GM21723 (cell line): ENCODE measurements around the gene TRAFD1.
"Not testable (repeated sequence)": the region's sequence is repeated elsewhere in the genome, so short reads cannot be mapped to it uniquely, and the experiment has no call there.

Source experiments
- ATAC-seq: cut with Tn5 transposase; IDR thresholded peaks from one replicate; pipeline ENCODE4 v1.9.1; 2021; ENCODE audit warnings: mild to moderate bottlenecking, moderate library complexity; ENCODE audit not compliant: unreplicated experiment

Gene TRAFD1

GRCh38 chr12:112158461-112159145 is 33.2 kb downstream of the TRAFD1 start:
- ATAC-seq = not testable (repeated sequence)

GRCh38 chr12:112159146-112159541 is 33.8 kb downstream of the TRAFD1 start:
- no peak for ATAC-seq

- no peak for ATAC-seq
Measured at GRCh38 chr12:112160611-112161010, 35.3 kb downstream of the TRAFD1 start.

GRCh38 chr12:112161711-112162110 is 36.4 kb downstream of the TRAFD1 start:
- ATAC-seq = no peak

- no peak for ATAC-seq
Measured at GRCh38 chr12:112162241-112162790, 37.0 kb downstream of the TRAFD1 start.

GRCh38 chr12:112163056-112163455 is 37.7 kb downstream of the TRAFD1 start:
- ATAC-seq = no peak

- no peak for ATAC-seq
Measured at GRCh38 chr12:112163471-112163991, 38.2 kb downstream of the TRAFD1 start.

- no peak for ATAC-seq
Measured at GRCh38 chr12:112164011-112164660, 38.8 kb downstream of the TRAFD1 start.

- ATAC-seq = no peak
Measured at GRCh38 chr12:112165624-112166023, 40.3 kb downstream of the TRAFD1 start.

GRCh38 chr12:112166051-112167015 is 41.0 kb downstream of the TRAFD1 start:
- no peak for ATAC-seq

- no peak for ATAC-seq
Measured at GRCh38 chr12:112167031-112167461, 41.7 kb downstream of the TRAFD1 start.

- ATAC-seq = no peak
Measured at GRCh38 chr12:112167718-112168525, 42.6 kb downstream of the TRAFD1 start.

GRCh38 chr12:112168561-112168971 is 43.2 kb downstream of the TRAFD1 start:
- no peak for ATAC-seq

- ATAC-seq = no peak
Measured at GRCh38 chr12:112169161-112169872, 44.0 kb downstream of the TRAFD1 start.

- no peak for ATAC-seq
Measured at GRCh38 chr12:112169966-112170365, 44.6 kb downstream of the TRAFD1 start.

- no peak for ATAC-seq
Measured at GRCh38 chr12:112170376-112170775, 45.0 kb downstream of the TRAFD1 start.

GRCh38 chr12:112170971-112171596 is 45.7 kb downstream of the TRAFD1 start:
- no peak for ATAC-seq

- ATAC-seq = no peak
Measured at GRCh38 chr12:112172556-112173324, 47.4 kb downstream of the TRAFD1 start.
